IPS-NIHi11 (cell line): ENCODE data around the gene IFI35.
A peak's percentile ranks its signal among the peaks of the same experiment; 100 is the strongest.
"Not testable (repeated sequence)": the region's sequence is repeated elsewhere in the genome, so short reads cannot be mapped to it uniquely, and the experiment has no call there.

Source experiments
- DNase-seq: peaks from one replicate; pipeline ENCODE4 v3.0.0; 2012; ENCODE audit warnings: mixed read lengths, low spot score

IFI35 gene

GRCh38 chr17:43006639-43007551 is at the start of gene IFI35:
Gene IFI35, plus strand, starts transcription at chr17:43006784. Its CDS starts 164 bp downstream, at chr17:43006948.
- DNase-seq = peak; percentile 57

- peak; percentile 90 for DNase-seq
These were observed 42.2 kb upstream of the IFI35 start, which contains the start of gene AARSD1 for GRCh38 chr17:42964161-42964932. Gene AARSD1, minus strand, starts transcription at chr17:42964454. Its CDS starts 14 bp downstream, at chr17:42964440.

GRCh38 chr17:42967925-42968324 is 38.7 kb upstream of the IFI35 start:
- DNase-seq = no peak

GRCh38 chr17:42969001-42969581 is 37.5 kb upstream of the IFI35 start:
- DNase-seq = no peak

- DNase-seq = no peak
These were observed 35.0 kb upstream of the IFI35 start for GRCh38 chr17:42971589-42971988.

- DNase-seq = not testable (repeated sequence)
These were observed 33.3 kb upstream of the IFI35 start for GRCh38 chr17:42973323-42973722.

GRCh38 chr17:42975265-42975664 is 31.3 kb upstream of the IFI35 start:
- DNase-seq = no peak

GRCh38 chr17:42975701-42976100 is 30.9 kb upstream of the IFI35 start:
- DNase-seq = not testable (repeated sequence)

- peak; percentile 84 for DNase-seq
These were observed 26.9 kb upstream of the IFI35 start, which contains the start of gene PTGES3L for GRCh38 chr17:42979511-42980273. Gene PTGES3L, minus strand, starts transcription at chr17:42980080. Its CDS starts 27 bp downstream, at chr17:42980053.

GRCh38 chr17:42980274-42980765 is 26.3 kb upstream of the IFI35 start, which contains the start of gene RUNDC1:
Gene RUNDC1, plus strand, starts transcription at chr17:42980565. Its CDS starts 12 bp downstream, at chr17:42980577.
- peak; percentile 98 for DNase-seq

- peak; percentile 85 for DNase-seq
These were observed 25.7 kb upstream of the IFI35 start for GRCh38 chr17:42980766-42981397.

GRCh38 chr17:42982266-42982665 is 24.3 kb upstream of the IFI35 start:
- DNase-seq = no peak

- DNase-seq = no peak
These were observed 21.4 kb upstream of the IFI35 start for GRCh38 chr17:42985225-42985624.

- DNase-seq = no peak
These were observed 17.4 kb upstream of the IFI35 start for GRCh38 chr17:42989141-42989540.

- DNase-seq = no peak
These were observed 16.6 kb upstream of the IFI35 start for GRCh38 chr17:42989726-42990652.

GRCh38 chr17:42991471-42991870 is 15.1 kb upstream of the IFI35 start:
- no peak for DNase-seq

- no peak for DNase-seq
These were observed 13.7 kb upstream of the IFI35 start for GRCh38 chr17:42992872-42993271.

GRCh38 chr17:42993913-42994312 is 12.7 kb upstream of the IFI35 start:
- DNase-seq = not testable (repeated sequence)

GRCh38 chr17:42997390-42997983 is 9.1 kb upstream of the IFI35 start:
- no peak for DNase-seq
